OCI-LY7 (cell line): ENCODE results near the gene RAD51. TPM values are rescaled to one million over a fixed set of nuclear protein-coding genes. Genes with fewer than 3 reads are reported as not detected.

Experiments
- BruUV-seq: library from RNA; stranded (reverse); fragments of 400-500 nt; replicated peaks from 2 replicates; lab custom pipeline; 2021; lab: Mats Ljungman, UMichigan
- CTCF ChIA-PET: fragments of 300-600 bp; sonication (Branson Sonifier 250); formaldehyde crosslinking; loops from one replicate; lab custom pipeline; 2022; ENCODE audit warnings: antibody characterized with exemption; ENCODE audit not compliant: unreplicated experiment; lab: Charles Lee
- POLR2A ChIA-PET: fragments of 300-600 bp; sonication (Branson Sonifier 250); formaldehyde crosslinking; loops from one replicate; lab custom pipeline; 2022; ENCODE audit warnings: antibody characterized with exemption; lab: Charles Lee
- DNase-seq: peaks from one replicate; pipeline ENCODE4 v3.0.0-alpha.2; 2015; ENCODE audit warnings: low spot score
- H2AFZ ChIP-seq: fragments of 200-600 bp; sonication (generic), shearing (Covaris generic); 2 replicates; pipeline ENCODE4 v1.6.1; 2014; ENCODE audit warnings: mild to moderate bottlenecking, antibody characterized with exemption, low read length, moderate library complexity
- H3K27ac ChIP-seq: fragments of 200-600 bp; sonication (generic); 2 replicates; pipeline ENCODE4 v1.5.1; 2014; ENCODE audit warnings: mixed run types, low read depth, mild to moderate bottlenecking, moderate library complexity, low read length, inconsistent platforms; ENCODE audit not compliant: poor library complexity, severe bottlenecking
- H3K36me3 ChIP-seq: fragments of 200-600 bp; sonication (generic); 2 replicates; pipeline ENCODE4 v1.6.1; 2014; ENCODE audit warnings: mild to moderate bottlenecking, antibody characterized with exemption, low read length, moderate library complexity, mixed read lengths; ENCODE audit not compliant: insufficient read depth
- H3K4me1 ChIP-seq: fragments of 200-600 bp; sonication (generic); 2 replicates; pipeline ENCODE4 v1.5.1; 2014; ENCODE audit warnings: mild to moderate bottlenecking, low read length; ENCODE audit not compliant: insufficient read depth, poor library complexity, severe bottlenecking
- H3K4me2 ChIP-seq: fragments of 200-600 bp; sonication (generic); 2 replicates; pipeline ENCODE4 v1.6.1; 2014; ENCODE audit warnings: mild to moderate bottlenecking, low read length
- H3K4me3 ChIP-seq: fragments of 200-600 bp; sonication (generic); 2 replicates; pipeline ENCODE4 v1.5.1; 2014; ENCODE audit warnings: mild to moderate bottlenecking, low read depth, low read length; ENCODE audit not compliant: poor library complexity, severe bottlenecking
- H3K79me2 ChIP-seq: fragments of 200-600 bp; sonication (generic); 2 replicates; pipeline ENCODE4 v1.6.1; 2016; ENCODE audit warnings: low read depth, mild to moderate bottlenecking, low read length, moderate library complexity, mixed read lengths; ENCODE audit not compliant: insufficient read depth
- H3K9me2 ChIP-seq: fragments of 200-600 bp; sonication (generic); 2 replicates; pipeline ENCODE4 v1.6.1; 2016; ENCODE audit warnings: mild to moderate bottlenecking, low read length, mixed read lengths; ENCODE audit not compliant: insufficient read depth
- H3K9me3 ChIP-seq: fragments of 200-600 bp; sonication (generic); 2 replicates; pipeline ENCODE4 v1.6.1; 2014; ENCODE audit warnings: mild to moderate bottlenecking, mixed run types, low read length, mixed read lengths
- H4K20me1 ChIP-seq: fragments of 200-600 bp; sonication (generic); 2 replicates; pipeline ENCODE4 v1.6.1; 2014; ENCODE audit warnings: mild to moderate bottlenecking, antibody characterized with exemption, low read length, moderate library complexity, mixed read lengths; ENCODE audit not compliant: insufficient read depth
- CTCF ChIP-seq: fragments of 200-600 bp; sonication (generic); conservative IDR thresholded peaks from 2 replicates; pipeline ENCODE4 v1.5.1; 2014; ENCODE audit warnings: mild to moderate bottlenecking, antibody characterized with exemption, low read length, moderate library complexity, mixed read lengths
- EZH2phosphoT487 ChIP-seq: fragments of 200-600 bp; sonication (generic); IDR thresholded peaks from 2 replicates; pipeline ENCODE4 v1.6.1; 2018; ENCODE audit warnings: low read depth, borderline replicate concordance, mild to moderate bottlenecking, mixed run types, antibody characterized with exemption, low read length, moderate library complexity, mixed read lengths
- intact Hi-C: fragments of 100-400 bp; cut with micrococcal nuclease; formaldehyde crosslinking; loops from one replicate; pipeline ENCODE4 v1.10.0; 2022; ENCODE audit not compliant: unreplicated experiment
- total RNA-seq, 2 experiments: library from RNA; depleted of rRNA in 1 of 2; stranded (reverse); fragments of >200 nt in 1 of 2; shearing (Covaris generic) in 1 of 2; gene quantifications; 2 replicates each; pipeline ENCODE4 v1.2.3, GENCODE V29; 2014 to 2022

The RAD51 gene
- total RNA-seq, 2 experiments from 2014 or later = 45.8 to 86.8 TPM

- TF ChIP-seq CTCF = no peak
- no peak for TF ChIP-seq EZH2phosphoT487
- H3K4me2 ChIP-seq = peak overlapping the region; percentile 88
- H3K9me2 ChIP-seq = no peaks in the 10 kb centered on the region
- H3K4me3 ChIP-seq = peak overlapping the region; percentile 94
- no TSS peak for BruUV-seq
- CTCF ChIA-PET = no interaction called here
- H3K36me3 ChIP-seq = peaks cover 56% of the 10 kb centered on the region
- DNase-seq = peak; percentile 19
- intact Hi-C loops = loop anchor here (5.0 kb wide), 1 partner anchor 196 kb away; the partner anchor contains the start of gene VPS18
- H3K79me2 ChIP-seq = peaks cover 46% of the 10 kb centered on the region
- H2AFZ ChIP-seq = no peak overlapping the region
- peaks cover 26% of the 10 kb centered on the region for H3K4me1 ChIP-seq
- peak overlapping the region; percentile 89 for H3K27ac ChIP-seq
- H3K9me3 ChIP-seq = no peaks in the 10 kb centered on the region
- peaks cover 8% of the 10 kb centered on the region for H4K20me1 ChIP-seq
- POLR2A ChIA-PET = interaction anchor here (1.1 kb wide), 1 partner anchor 39 kb away, joined by 3 read pairs; no protein-coding TSS in a partner anchor
Observed at GRCh38 chr15:40696228-40696627, 1.3 kb downstream of the RAD51 start.

DNA sequence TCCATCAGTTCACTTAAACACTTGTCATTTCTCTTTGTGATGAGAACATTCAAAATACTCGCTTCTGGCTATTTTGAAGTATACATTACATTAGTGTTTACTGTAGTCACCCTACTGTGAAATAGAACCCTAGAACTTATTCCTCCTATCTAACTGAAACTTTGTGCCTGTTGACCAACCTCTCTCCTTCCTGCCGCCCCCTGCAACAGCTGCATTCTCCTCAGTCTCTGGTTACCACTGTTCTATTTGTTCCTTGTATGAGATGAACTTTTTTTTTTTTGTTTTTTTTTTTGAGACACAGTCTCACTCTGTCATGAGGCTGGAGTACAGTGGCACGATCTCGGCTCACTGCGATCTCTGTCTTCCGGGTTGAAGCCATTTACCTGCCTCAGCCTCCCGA lies 2.9 kb downstream of the RAD51 start:
- ChIA-PET CTCF (interaction anchor here (0.6 kb wide), 1 partner anchor 67 kb away, joined by 3 read pairs; no protein-coding TSS in a partner anchor), POLR2A (no interaction called here)
- intact Hi-C loops = loop anchor here (5.0 kb wide), 1 partner anchor 194 kb away; the partner anchor contains the start of gene VPS18
- Histone ChIP-seq H3K4me3 (no peak overlapping the region), H3K9me3 (no peaks in the 10 kb centered on the region), H3K36me3 (peaks cover 67% of the 10 kb centered on the region), H4K20me1 (peaks cover 8% of the 10 kb centered on the region), H3K4me1 (peaks cover 26% of the 10 kb centered on the region), H3K79me2 (peaks cover 46% of the 10 kb centered on the region), H3K9me2 (no peaks in the 10 kb centered on the region), H3K27ac (no peak overlapping the region), H3K4me2 (no peak overlapping the region), H2AFZ (no peak overlapping the region)
- no TSS peak for BruUV-seq
- TF ChIP-seq EZH2phosphoT487 = no peak
- DNase-seq = no peak

DNA sequence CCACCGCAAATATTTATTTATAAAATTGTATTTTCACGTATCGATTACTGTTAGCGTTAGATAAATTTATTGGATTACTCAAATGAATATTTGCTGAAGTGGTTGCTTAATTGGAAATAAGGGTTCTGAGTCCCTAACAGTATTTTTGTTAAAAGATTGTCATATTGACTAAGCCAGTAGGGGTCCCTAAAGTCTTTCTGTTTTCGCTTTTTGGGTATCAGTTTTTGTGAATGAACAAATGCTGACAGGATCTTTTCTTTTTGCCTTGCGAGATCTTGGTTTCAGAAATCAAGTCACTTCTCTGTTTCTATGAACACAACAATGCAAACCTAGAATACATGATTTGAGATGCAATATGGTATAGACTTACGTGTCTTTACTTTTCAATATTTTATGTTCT lies 7.1 kb downstream of the RAD51 start:
- peaks cover 27% of the 10 kb centered on the region for H3K79me2 ChIP-seq
- no peaks in the 10 kb centered on the region; the same call in 1 of the 2 replicates for H4K20me1 ChIP-seq
- H3K27ac ChIP-seq = no peak overlapping the region
- TF ChIP-seq CTCF (peak; percentile 59), EZH2phosphoT487 (no peak)
- no peak overlapping the region for H2AFZ ChIP-seq
- ChIA-PET CTCF (no interaction called here), POLR2A (no interaction called here)
- no peak overlapping the region for H3K4me2 ChIP-seq
- H3K36me3 ChIP-seq = peaks cover 96% of the 10 kb centered on the region
- H3K9me2 ChIP-seq = no peaks in the 10 kb centered on the region
- peaks cover 7% of the 10 kb centered on the region for H3K4me1 ChIP-seq
- BruUV-seq = no TSS peak
- no peaks in the 10 kb centered on the region for H3K9me3 ChIP-seq
- DNase-seq = peak; percentile 15
- no peak overlapping the region for H3K4me3 ChIP-seq
- intact Hi-C loops = no loop called here
